Epithelial cell of prostate (primary cell): Measurements from ENCODE around the gene CACNA1I.
"Not testable (repeated sequence)": the region's sequence is repeated elsewhere in the genome, so short reads cannot be mapped to it uniquely, and the experiment has no call there.

Experiments
- DNase-seq: peaks from one replicate; pipeline ENCODE4 v3.0.0-alpha.2; 2011; ENCODE audit warnings: low read depth, low spot score
- H3K27ac ChIP-seq: fragments of 450-650 bp; 2 replicates; pipeline ENCODE4 v1.5.1; 2017; ENCODE audit warnings: mild to moderate bottlenecking

CACNA1I gene

GRCh38 chr22:39728236-39728860, 157.8 kb downstream of the CACNA1I start:
- no peak overlapping the region for H3K27ac ChIP-seq
- no peak for DNase-seq

- no peak overlapping the region for H3K27ac ChIP-seq
- DNase-seq, result no peak
These were observed 158.8 kb downstream of the CACNA1I start for GRCh38 chr22:39729141-39729934.

GRCh38 chr22:39731481-39731880, 160.9 kb downstream of the CACNA1I start:
- no peak for DNase-seq
- no peak overlapping the region for H3K27ac ChIP-seq

- H3K27ac ChIP-seq, result no peak overlapping the region
- no peak for DNase-seq
These were observed 161.5 kb downstream of the CACNA1I start for GRCh38 chr22:39731881-39732555.

GRCh38 chr22:39732625-39733024, 162.1 kb downstream of the CACNA1I start:
- no peak overlapping the region for H3K27ac ChIP-seq
- DNase-seq, result no peak

- no peak overlapping the region for H3K27ac ChIP-seq
- no peak for DNase-seq
These were observed 162.6 kb downstream of the CACNA1I start for GRCh38 chr22:39733191-39733590.

- not testable (repeated sequence) for H3K27ac ChIP-seq, DNase-seq
These were observed 163.5 kb downstream of the CACNA1I start for GRCh38 chr22:39734046-39734445.

GRCh38 chr22:39734866-39735265, 164.3 kb downstream of the CACNA1I start:
- DNase-seq, result no peak
- no peak overlapping the region for H3K27ac ChIP-seq

- H3K27ac ChIP-seq, result no peak overlapping the region
- DNase-seq, result no peak
These were observed 165.2 kb downstream of the CACNA1I start for GRCh38 chr22:39735776-39736175.

GRCh38 chr22:39738746-39739145, 168.2 kb downstream of the CACNA1I start:
- no peak overlapping the region for H3K27ac ChIP-seq
- DNase-seq, result no peak
